IMR-90 (cell line): ENCODE measurements around the gene PITX2. TPM values are rescaled to one million over a fixed set of nuclear protein-coding genes. Genes with fewer than 3 reads are reported as not detected.

Experiments
- ATAC-seq: fragments of 200-7000 bp; cut with Tn5 transposase; 2 replicates; pipeline ENCODE4 v1.9.1; 2020; ENCODE audit warnings: low read depth, mild to moderate bottlenecking, moderate library complexity
- BruUV-seq: library from RNA; stranded (reverse); fragments of 400-500 nt; replicated peaks from 2 replicates; lab custom pipeline; 2021; lab: Mats Ljungman, UMichigan
- CTCF ChIA-PET: fragments of 300-600 bp; formaldehyde crosslinking; extraction: SDS; loops from one replicate; lab custom pipeline; 2021; ENCODE audit warnings: antibody characterized with exemption; lab: Yijun Ruan, JAX
- POLR2A ChIA-PET: fragments of 300-600 bp; sonication (Branson Sonifier 250); formaldehyde crosslinking; loops from one replicate; lab custom pipeline; 2022; ENCODE audit warnings: antibody characterized with exemption; ENCODE audit not compliant: unreplicated experiment; lab: Charles Lee
- DNase-seq: peaks from one replicate; pipeline ENCODE4 v3.0.0; 2013
- H2AFZ ChIP-seq: replicated peaks from 2 replicates; pipeline ENCODE3; 2013; ENCODE audit warnings: low read length, mild to moderate bottlenecking; ENCODE audit not compliant: poor library complexity
- H2AK5ac ChIP-seq: 2 replicates; pipeline ENCODE4 v1.6.1; 2013; ENCODE audit warnings: low read depth, low read length, inconsistent platforms
- H2AK9ac ChIP-seq: replicated peaks from 2 replicates; pipeline ENCODE3; 2013; ENCODE audit warnings: mild to moderate bottlenecking, low read depth, low read length, moderate library complexity; ENCODE audit not compliant: poor library complexity
- H2BK120ac ChIP-seq: 2 replicates; pipeline ENCODE4 v1.6.1; 2013; ENCODE audit warnings: low read depth, low read length, inconsistent platforms
- H2BK15ac ChIP-seq: 3 replicates; pipeline ENCODE4 v1.6.1; 2013; ENCODE audit warnings: low read depth, low read length, inconsistent platforms
- H2BK20ac ChIP-seq: 2 replicates; pipeline ENCODE4 v1.6.1; 2013; ENCODE audit warnings: low read depth, mild to moderate bottlenecking, inconsistent platforms, low read length, moderate library complexity
- H2BK5ac ChIP-seq: 2 replicates; pipeline ENCODE4 v1.6.1; 2013; ENCODE audit warnings: mild to moderate bottlenecking, low read depth, low read length, inconsistent platforms; ENCODE audit not compliant: poor library complexity, severe bottlenecking
- H3K14ac ChIP-seq: replicated peaks from 2 replicates; pipeline ENCODE4 v1.6.1; 2013; ENCODE audit warnings: low read depth, low read length, inconsistent platforms
- H3K18ac ChIP-seq: 2 replicates; pipeline ENCODE4 v1.6.1; 2013; ENCODE audit warnings: low read depth, low read length, control low read depth
- H3K23ac ChIP-seq: 2 replicates; pipeline ENCODE4 v1.6.1; 2013; ENCODE audit warnings: low read depth, low read length, inconsistent platforms
- H3K27ac ChIP-seq: 2 replicates; pipeline ENCODE4 v1.5.1; 2013; ENCODE audit warnings: mild to moderate bottlenecking, control low read depth, low read length; ENCODE audit not compliant: insufficient read depth
- H3K27me3 ChIP-seq: 2 replicates; pipeline ENCODE4 v1.6.1; 2013; ENCODE audit warnings: low read length; ENCODE audit not compliant: control insufficient read depth, insufficient read depth
- H3K36me3 ChIP-seq: 2 replicates; pipeline ENCODE4 v1.6.1; 2013; ENCODE audit warnings: low read length, mixed read lengths; ENCODE audit not compliant: control insufficient read depth, insufficient read depth
- H3K4ac ChIP-seq: 2 replicates; pipeline ENCODE4 v1.6.1; 2013; ENCODE audit warnings: low read depth, low read length, inconsistent platforms
- H3K4me1 ChIP-seq: 2 replicates; pipeline ENCODE4 v1.6.1; 2013; ENCODE audit warnings: low read length, mixed read lengths; ENCODE audit not compliant: control insufficient read depth, insufficient read depth
- H3K4me2 ChIP-seq: 2 replicates; pipeline ENCODE4 v1.6.1; 2013; ENCODE audit warnings: low read depth, mild to moderate bottlenecking, control low read depth, low read length, moderate library complexity
- H3K4me3 ChIP-seq: 2 replicates; pipeline ENCODE4 v1.5.1; 2013; ENCODE audit warnings: low read depth, mild to moderate bottlenecking, control low read depth, low read length, moderate library complexity; ENCODE audit not compliant: insufficient read depth
- H3K56ac ChIP-seq: 2 replicates; pipeline ENCODE4 v1.6.1; 2013; ENCODE audit warnings: low read length, inconsistent platforms; ENCODE audit not compliant: insufficient read depth; ENCODE audit errors: extremely low read depth
- H3K79me1 ChIP-seq, 2 experiments: 2 replicates each; pipeline ENCODE4 v1.6.1; 2013; ENCODE audit warnings: low read length in 2 of 2, inconsistent platforms in 1 of 2, low read depth in 1 of 2
- H3K9ac ChIP-seq: 2 replicates; pipeline ENCODE4 v1.6.1; 2013; ENCODE audit warnings: low read depth, low read length, control low read depth
- H3K9me1 ChIP-seq: 2 replicates; pipeline ENCODE4 v1.6.1; 2013; ENCODE audit warnings: low read length, inconsistent platforms; ENCODE audit not compliant: insufficient read depth
- H3K9me3 ChIP-seq: 2 replicates; pipeline ENCODE4 v1.6.1; 2013; ENCODE audit warnings: low read length; ENCODE audit not compliant: control insufficient read depth, insufficient read depth
- H4K20me1 ChIP-seq: 2 replicates; pipeline ENCODE4 v1.6.1; 2013; ENCODE audit warnings: low read length, inconsistent platforms; ENCODE audit not compliant: insufficient read depth
- H4K5ac ChIP-seq: 2 replicates; pipeline ENCODE4 v1.6.1; 2013; ENCODE audit warnings: mild to moderate bottlenecking, low read depth, low read length, control low read depth
- H4K8ac ChIP-seq, 2 experiments: 2 replicates each; pipeline ENCODE4 v1.6.1; 2013; ENCODE audit warnings: low read depth in 2 of 2, low read length in 2 of 2, control low read depth in 1 of 2, inconsistent platforms in 1 of 2
- H4K91ac ChIP-seq: 2 replicates; pipeline ENCODE4 v1.6.1; 2013; ENCODE audit warnings: low read depth, low read length, inconsistent platforms; ENCODE audit not compliant: insufficient read depth
- CEBPB ChIP-seq: IDR thresholded peaks from 2 replicates; pipeline ENCODE4 v1.6.1; 2012; ENCODE audit warnings: low read depth, low read length, improper control_type of control experiment
- CHD1 ChIP-seq: IDR thresholded peaks from 2 replicates; pipeline ENCODE4 v1.6.1; 2012; ENCODE audit warnings: low read depth, low read length, improper control_type of control experiment
- CTCF ChIP-seq: conservative IDR thresholded peaks from 2 replicates; pipeline ENCODE4 v1.5.1; 2012; ENCODE audit warnings: mild to moderate bottlenecking, low read depth, low read length, improper control_type of control experiment
- MAFK ChIP-seq: IDR thresholded peaks from 2 replicates; pipeline ENCODE4 v1.6.1; 2012; ENCODE audit warnings: low read depth, low read length, improper control_type of control experiment
- MAZ ChIP-seq: IDR thresholded peaks from 2 replicates; pipeline ENCODE4 v1.6.1; 2012; ENCODE audit warnings: low read depth, mild to moderate bottlenecking, low read length, improper control_type of control experiment, moderate library complexity, borderline replicate concordance
- MXI1 ChIP-seq: IDR thresholded peaks from 2 replicates; pipeline ENCODE4 v1.6.1; 2012; ENCODE audit warnings: low read depth, mild to moderate bottlenecking, low read length, moderate library complexity, borderline replicate concordance
- NFE2L2 ChIP-seq: fragments of 150-350 bp; IDR thresholded peaks from 2 replicates; pipeline ENCODE4 v1.6.1; 2016; ENCODE audit warnings: low read depth, mild to moderate bottlenecking, low read length
- POLR2A ChIP-seq: IDR thresholded peaks from 2 replicates; pipeline ENCODE4 v1.6.1; 2012; ENCODE audit warnings: mild to moderate bottlenecking, low read depth, low read length
- RAD21 ChIP-seq: IDR thresholded peaks from 2 replicates; pipeline ENCODE4 v1.6.1; 2012; ENCODE audit warnings: low read length, improper control_type of control experiment
- RCOR1 ChIP-seq: IDR thresholded peaks from 2 replicates; pipeline ENCODE4 v1.6.1; 2012; ENCODE audit warnings: mild to moderate bottlenecking, low read length, improper control_type of control experiment; ENCODE audit not compliant: insufficient replicate concordance
- RFX5 ChIP-seq: IDR thresholded peaks from 2 replicates; pipeline ENCODE4 v1.8.0; 2012; ENCODE audit warnings: low read depth, mild to moderate bottlenecking, low read length, moderate library complexity
- SMC3 ChIP-seq: fragments of 150-350 bp; IDR thresholded peaks from 2 replicates; pipeline ENCODE4 v1.6.1; 2016; ENCODE audit warnings: low read depth, mild to moderate bottlenecking, antibody characterized with exemption, low read length, moderate library complexity
- USF2 ChIP-seq: fragments of 150-350 bp; IDR thresholded peaks from 2 replicates; pipeline ENCODE4 v1.6.1; 2017; ENCODE audit warnings: mild to moderate bottlenecking, antibody characterized with exemption, low read length, low read depth
- WGBS, 2 experiments: methylation state at CpG; one replicate each; pipeline versions ENCODE4 v1.1.5 to v1.1.7; 2013; ENCODE audit warnings: missing lambda C conversion rate in 2 of 2; ENCODE audit not compliant: insufficient read length in 1 of 2; ENCODE audit errors: extremely low coverage in 2 of 2; 5-methylcytosine and 5-hydroxymethylcytosine counted together
- dilution Hi-C: fragments of 300-500 bp; cut with HindIII; formaldehyde crosslinking; loops from one replicate; pipeline ENCODE4 v1.14.3; 2018; ENCODE audit warnings: low sequenced_read_pairs; ENCODE audit not compliant: unreplicated experiment
- in situ Hi-C: fragments of 300-500 bp; cut with MboI; formaldehyde crosslinking; loops from 3 replicates; pipeline ENCODE4 v1.14.3; 2019; ENCODE audit warnings: low sequenced_read_pairs, inconsistent platforms, mixed read lengths
- intact Hi-C: fragments of 100-400 bp; cut with micrococcal nuclease; formaldehyde crosslinking; loops from 2 replicates; pipeline ENCODE4 v1.10.0; 2022
- polyA plus RNA-seq, 3 experiments: library from polyadenylated mRNA; depleted of rRNA; stranded (reverse); fragments of >200 nt; gene quantifications; 2 replicates each; pipeline ENCODE4 v1.2.3, GENCODE V29; 2012; ENCODE audit warnings: low replicate concordance in 1 of 3
- total RNA-seq: library from RNA; depleted of rRNA; stranded (reverse); fragments of >200 nt; gene quantifications from 2 replicates; pipeline ENCODE4 v1.2.3, GENCODE V29; 2012
- TF ChIP-seq, protein P1 (sequence below): fragments of 150-350 bp; IDR thresholded peaks from 2 replicates; pipeline ENCODE4 v1.6.1; 2016; ENCODE audit warnings: low read depth, mild to moderate bottlenecking, low read length, moderate library complexity, borderline replicate concordance

The PITX2 gene
- total and polyA plus RNA-seq, 2 of the 4 experiments (the other 2 are of a cell fraction), result 3.0 to 6.3 TPM

DNA sequence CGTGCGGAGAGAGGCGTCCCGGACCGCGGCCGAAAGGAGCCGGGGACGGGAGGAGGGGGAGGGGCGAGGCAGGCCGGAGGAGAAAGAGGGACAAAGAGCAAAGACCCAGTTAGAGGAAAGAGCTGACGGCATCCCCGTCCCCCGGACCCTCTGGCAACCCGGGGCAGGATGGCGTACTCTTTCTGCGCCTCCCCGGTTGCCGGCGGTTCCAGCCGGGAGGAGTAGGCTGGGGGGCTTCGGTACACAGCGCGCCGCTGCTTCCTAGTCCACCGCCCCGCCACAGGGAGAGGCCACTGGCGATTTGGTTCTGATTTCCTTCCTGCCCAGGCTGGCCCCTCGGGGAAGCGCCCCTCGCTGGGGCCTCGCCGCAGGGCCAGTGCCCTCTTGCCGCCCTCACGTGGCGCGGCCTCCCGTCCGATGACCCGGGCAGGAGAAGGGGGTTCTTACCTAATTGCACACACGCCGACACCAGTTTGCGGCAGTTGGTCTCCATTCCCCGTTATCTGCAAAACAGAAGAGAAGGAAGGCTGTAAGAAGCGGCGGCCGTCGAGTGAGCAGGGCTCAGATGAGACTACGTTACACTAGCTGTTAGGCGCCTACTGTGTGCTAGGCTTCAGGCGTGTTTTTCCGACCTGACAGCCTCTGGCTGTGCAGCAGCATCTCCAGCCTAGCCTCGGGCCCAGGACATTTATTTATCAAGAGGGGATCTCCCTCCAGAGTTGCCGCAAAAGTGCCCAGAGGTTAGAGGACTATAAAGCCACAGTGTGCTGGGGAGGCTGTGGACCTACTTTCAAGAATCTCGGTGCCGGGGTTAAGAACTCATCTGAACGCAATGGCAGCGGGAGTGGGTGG is 9.9 kb upstream of the PITX2 start:
- Histone ChIP-seq H3K9me3 (peaks cover 2% of the 10 kb centered on the region), H3K4me3 (no peak overlapping the region; the same call in 1 of the 2 replicates), H3K56ac (no peak overlapping the region), H3K79me1 (no peaks in the 10 kb centered on the region), H4K8ac (no peak overlapping the region), H4K5ac (no peak overlapping the region), H2AK9ac (no peak overlapping the region), H3K4me2 (no peak overlapping the region), H3K36me3 (no peaks in the 10 kb centered on the region), H2AK5ac (no peak overlapping the region), H2BK15ac (no peak overlapping the region), H4K20me1 (0 out of 2 replicates have a peak, but pooled peaks cover 5% of the 10 kb centered on the region), H2BK5ac (no peak overlapping the region), H3K27me3 (peaks cover 81% of the 10 kb centered on the region), H2BK20ac (no peak overlapping the region), H3K27ac (no peak overlapping the region), H3K18ac (no peak overlapping the region), H3K4ac (no peak overlapping the region), H4K91ac (no peak overlapping the region), H3K14ac (no peak overlapping the region), H3K9ac (no peak overlapping the region), H2AFZ (peak overlapping the region; percentile 92), H3K23ac (no peak overlapping the region), H3K9me1 (no peaks in the 10 kb centered on the region), H2BK120ac (no peak overlapping the region), H3K4me1 (peaks cover 4% of the 10 kb centered on the region; the same call in 1 of the 2 replicates)
- BruUV-seq, result no TSS peak
- intact Hi-C loops (loop anchor here (1.0 to 10.0 kb wide), 8 partner anchors 327 to 1400 kb away; no protein-coding TSS in a partner anchor), dilution Hi-C loops (no loop called here), in situ Hi-C loops (loop anchor here (5.0 to 25.0 kb wide), 3 partner anchors 655 to 1405 kb away; no protein-coding TSS in a partner anchor)
- POLR2A ChIA-PET, result no interaction called here
- WGBS, 2 experiments, result 21% methylated on average over 23 of the region's 58 CpGs; no CpG with 5 or more reads in 1 of the 2 experiments
- CTCF ChIA-PET, result no interaction called here
- no peak for DNase-seq
- ATAC-seq, result no peak
- TF ChIP-seq CHD1, result no peak
- no peak for TF ChIP-seq NFE2L2
- TF ChIP-seq USF2, result no peak
- TF ChIP-seq POLR2A, result no peak
- no peak for TF ChIP-seq SMC3
- no peak for TF ChIP-seq MAZ
- no peak for TF ChIP-seq CEBPB
- TF ChIP-seq MAFK, result no peak
- no peak for TF ChIP-seq MXI1
- no peak for TF ChIP-seq RCOR1
- no peak for TF ChIP-seq CTCF
- TF ChIP-seq, protein P1, sequence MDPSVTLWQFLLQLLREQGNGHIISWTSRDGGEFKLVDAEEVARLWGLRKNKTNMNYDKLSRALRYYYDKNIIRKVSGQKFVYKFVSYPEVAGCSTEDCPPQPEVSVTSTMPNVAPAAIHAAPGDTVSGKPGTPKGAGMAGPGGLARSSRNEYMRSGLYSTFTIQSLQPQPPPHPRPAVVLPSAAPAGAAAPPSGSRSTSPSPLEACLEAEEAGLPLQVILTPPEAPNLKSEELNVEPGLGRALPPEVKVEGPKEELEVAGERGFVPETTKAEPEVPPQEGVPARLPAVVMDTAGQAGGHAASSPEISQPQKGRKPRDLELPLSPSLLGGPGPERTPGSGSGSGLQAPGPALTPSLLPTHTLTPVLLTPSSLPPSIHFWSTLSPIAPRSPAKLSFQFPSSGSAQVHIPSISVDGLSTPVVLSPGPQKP, result no peak
- TF ChIP-seq RFX5, result no peak
- TF ChIP-seq RAD21, result no peak
